ENCODE data around the gene UBL5.
A peak's percentile ranks its signal among the peaks of the same experiment; 100 is the strongest.

Gene UBL5

DNA sequence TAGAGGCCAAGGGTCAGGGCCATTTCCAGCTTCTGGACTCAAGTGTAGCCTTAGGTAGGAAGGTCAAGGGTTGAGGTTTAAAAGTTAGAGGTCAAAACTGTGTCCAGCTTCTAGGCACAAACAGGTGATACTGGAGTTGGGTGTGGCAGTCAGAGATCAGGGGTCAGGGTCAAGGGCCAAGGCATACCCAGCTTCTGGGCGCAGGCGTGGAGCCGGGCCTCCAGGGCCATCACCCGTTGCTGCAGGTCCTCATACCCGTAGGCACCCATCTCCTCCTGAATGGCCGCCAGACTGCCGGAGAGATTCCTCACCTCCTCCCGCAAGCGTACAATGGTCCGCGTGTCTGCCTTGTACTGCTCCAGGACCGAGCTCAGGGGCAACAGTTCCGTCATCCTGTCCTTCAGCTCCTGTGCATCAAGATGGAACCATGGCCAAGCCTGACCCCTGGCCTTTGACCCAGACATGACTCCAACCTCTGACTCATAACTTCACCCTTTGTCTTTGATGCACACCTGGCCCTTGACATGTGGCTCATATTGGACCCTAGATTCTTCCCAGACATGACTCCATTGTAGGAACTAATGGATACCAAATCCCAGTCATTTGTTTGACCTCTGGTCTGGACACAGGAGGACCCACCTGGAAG lies 29.5 kb downstream of the UBL5 start:
- no peak for DNase-seq

DNA sequence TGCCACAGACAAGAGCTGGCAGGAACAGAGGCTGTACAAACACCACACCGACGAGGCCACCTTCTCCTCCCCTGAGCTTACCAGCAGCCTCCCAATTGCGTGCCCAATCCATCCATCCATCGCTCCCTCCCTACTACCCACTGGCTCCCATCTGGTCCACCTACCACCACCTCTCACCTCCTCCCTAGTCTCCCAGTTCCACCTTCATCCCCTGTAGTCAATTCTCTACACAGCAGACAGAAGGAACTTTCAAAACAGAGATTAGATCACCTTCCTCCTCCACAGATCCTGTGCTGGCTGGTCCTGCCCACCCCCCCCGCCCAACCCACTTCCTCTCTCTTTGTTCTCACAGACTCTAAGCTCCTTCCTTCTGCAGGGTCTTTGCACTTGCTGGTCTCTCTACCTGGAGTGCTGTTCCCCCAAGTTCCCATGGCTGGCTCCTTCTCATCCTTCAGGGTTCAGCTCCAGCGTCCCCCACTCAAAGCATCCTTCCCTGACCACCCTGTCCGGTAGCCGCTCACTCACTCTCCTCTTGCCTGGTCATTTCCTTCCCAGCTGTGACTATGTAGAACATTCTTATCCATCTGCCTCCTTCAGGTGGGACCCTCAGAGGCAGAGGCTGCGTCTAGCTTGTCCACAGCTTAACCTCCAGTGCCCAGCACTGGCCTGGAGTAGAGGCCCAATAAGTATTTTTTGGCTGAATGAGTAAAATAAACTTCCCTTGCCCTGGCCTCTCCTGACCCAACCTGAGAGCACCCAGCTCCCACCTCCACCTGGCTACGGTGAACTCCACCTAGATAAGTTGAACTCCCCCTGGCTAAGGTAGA lies 30.4 kb downstream of the UBL5 start:
- no peak for DNase-seq

GRCh38 chr19:9858766-9859165 lies 31.0 kb downstream of the UBL5 start:
- DNase-seq, result no peak

GRCh38 chr19:9860407-9860806 lies 32.7 kb downstream of the UBL5 start:
- DNase-seq, result no peak

DNA sequence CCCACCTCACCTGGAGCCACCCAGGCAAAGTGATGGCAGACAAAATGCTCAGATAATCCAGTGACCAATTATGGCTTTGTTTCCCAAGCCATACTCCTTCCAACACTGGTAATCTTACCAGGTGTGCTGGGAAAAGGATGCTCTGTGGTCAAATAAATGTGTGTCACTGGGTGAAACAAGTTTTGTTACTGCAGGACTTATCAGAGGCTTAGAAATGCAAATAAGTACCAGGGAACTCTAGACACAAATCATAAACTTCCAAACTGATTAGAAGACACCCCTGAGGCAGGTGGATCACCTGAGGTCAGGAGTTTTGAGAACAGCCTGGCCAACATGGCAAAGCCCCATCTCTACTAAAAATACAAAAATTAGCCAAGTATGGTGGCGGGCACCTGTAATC lies 33.8 kb downstream of the UBL5 start:
- DNase-seq, result no peak

- DNase-seq, result peak; percentile 60
Measured at GRCh38 chr19:9862938-9863337, 35.2 kb downstream of the UBL5 start.

GRCh38 chr19:9863759-9864158 lies 36.0 kb downstream of the UBL5 start:
- DNase-seq, result no peak

DNA sequence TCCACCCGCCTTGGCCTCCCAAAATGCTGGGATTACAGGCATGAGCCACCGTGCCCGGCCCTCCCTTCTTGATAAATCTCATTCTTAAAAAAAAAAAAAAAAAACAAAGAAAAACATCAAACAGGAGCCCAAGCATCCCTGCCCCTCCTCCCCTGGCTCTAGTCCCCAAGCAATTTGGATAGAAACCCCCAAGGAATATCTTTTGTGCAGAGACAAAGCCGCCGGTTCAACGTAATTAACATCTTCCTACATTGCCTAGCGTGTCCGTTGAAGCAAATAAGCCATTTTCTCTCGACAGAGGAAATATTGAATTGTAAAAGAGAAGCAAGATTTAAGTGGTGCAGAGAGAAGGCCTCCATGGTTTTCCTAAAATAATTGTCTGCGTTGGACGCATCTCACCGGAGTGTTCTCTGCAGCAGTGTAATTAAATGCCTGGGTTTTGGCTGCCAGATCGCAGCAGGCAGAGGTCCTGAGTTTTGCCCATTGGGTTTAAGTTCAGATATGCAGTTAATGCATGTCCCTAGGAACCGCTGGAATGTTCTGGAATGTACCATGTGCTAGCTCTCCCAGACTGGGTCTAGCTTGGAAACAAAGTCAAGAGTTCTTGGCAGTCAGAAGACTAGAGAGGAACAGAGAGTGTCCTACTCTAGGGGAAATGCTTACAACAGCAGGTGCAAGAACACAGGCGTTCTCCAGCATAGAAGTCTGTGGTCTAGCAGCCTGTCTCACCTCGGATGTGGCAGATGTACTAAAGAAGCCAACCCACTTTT lies 38.2 kb downstream of the UBL5 start:
- no peak for DNase-seq

GRCh38 chr19:9868983-9869617 lies 41.4 kb downstream of the UBL5 start:
- DNase-seq, result no peak

- DNase-seq, result no peak
Measured at GRCh38 chr19:9871626-9872338, 44.1 kb downstream of the UBL5 start.

GRCh38 chr19:9872618-9873242 lies 45.0 kb downstream of the UBL5 start:
- DNase-seq, result no peak

DNA sequence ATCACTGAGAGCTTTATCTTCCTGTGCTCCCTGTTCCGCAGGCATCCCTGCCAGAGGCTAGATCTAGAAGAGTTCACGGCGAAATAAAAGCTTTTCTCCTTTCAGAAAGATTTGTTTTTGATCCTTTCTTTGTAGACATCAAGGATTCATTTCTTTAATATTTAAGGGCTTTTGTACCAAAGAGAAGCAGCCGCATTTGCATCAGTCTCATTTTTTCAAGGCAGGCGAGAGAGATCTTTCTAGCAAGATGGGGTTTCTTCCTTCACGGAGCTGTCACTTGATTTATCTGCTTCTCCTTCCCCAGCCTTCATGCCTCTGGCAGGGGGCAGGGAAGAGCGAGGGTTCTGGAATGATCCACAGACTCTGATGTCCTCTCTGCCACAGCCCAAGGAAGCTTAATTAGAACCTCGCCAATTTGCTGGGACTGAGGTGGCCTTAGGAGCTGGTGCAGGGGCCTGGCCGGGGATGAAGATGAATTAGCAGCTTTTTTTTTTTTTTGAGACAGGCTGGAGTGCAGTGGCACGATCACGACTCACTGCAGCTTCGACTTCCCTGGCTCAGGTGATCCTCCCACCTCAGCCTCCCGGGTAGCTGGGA lies 47.4 kb downstream of the UBL5 start:
- DNase-seq, result no peak

GRCh38 chr19:9875796-9876195 lies 48.1 kb downstream of the UBL5 start:
- no peak for DNase-seq

GRCh38 chr19:9877780-9878510 lies 50.2 kb downstream of the UBL5 start:
- no peak for DNase-seq

DNA sequence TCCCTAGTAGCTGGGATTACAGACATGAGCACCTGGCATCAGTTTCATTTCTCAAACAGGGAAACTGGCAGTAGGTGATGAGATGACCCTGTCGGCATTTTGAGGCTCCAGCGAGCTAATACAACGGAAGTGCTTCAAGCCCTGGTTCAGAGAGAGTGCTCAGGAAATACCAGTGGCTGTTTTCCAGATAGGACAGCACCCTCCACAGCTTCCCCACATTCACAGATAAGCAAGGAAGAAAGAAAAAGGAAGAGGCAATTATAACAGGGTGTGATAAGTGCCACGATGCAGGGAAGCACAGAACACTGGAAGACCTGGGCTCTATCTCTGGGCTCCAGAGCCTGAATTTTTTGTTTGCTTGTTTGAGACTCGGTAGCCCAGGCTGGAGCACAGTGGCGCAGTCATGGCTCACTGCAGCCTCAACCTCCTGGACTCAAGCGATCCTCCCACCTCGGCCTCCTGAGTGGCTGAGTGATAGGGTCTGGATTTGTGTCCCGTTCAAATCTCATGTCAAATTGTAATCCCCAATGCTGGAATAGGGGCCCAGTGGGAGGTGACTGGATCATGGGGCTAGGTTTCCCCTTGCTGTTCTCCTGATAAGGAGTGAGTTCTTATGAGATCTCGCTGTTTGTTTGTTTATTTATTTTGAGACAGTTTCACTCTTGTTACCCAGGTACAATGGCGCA lies 50.9 kb downstream of the UBL5 start:
- no peak for DNase-seq

Data from activated CD8-positive, alpha-beta memory T cell treated with anti-CD3 and anti-CD28 coated beads, Interleukin-2, amount 50 U/mL, for 48 hours (primary cell).